WTC11 (cell line): Measurements from ENCODE around the gene GDPD2.

Experiments used
- CTCF ChIP-seq: fragments of 200-600 bp; IDR thresholded peaks from 2 replicates; pipeline ENCODE4 v1.8.0; 2022; ENCODE audit warnings: antibody characterized with exemption
- NR3C1 ChIP-seq: sonication (generic); formaldehyde crosslinking; conservative IDR thresholded peaks from 2 replicates; pipeline ENCODE4 v1.8.1; 2023; ENCODE audit warnings: low read depth, mild to moderate bottlenecking, missing genetic modification reagents
- STAT6 ChIP-seq: sonication (generic); formaldehyde crosslinking; conservative IDR thresholded peaks from 2 replicates; pipeline ENCODE4 v1.8.1; 2023; ENCODE audit warnings: mild to moderate bottlenecking, low read depth, missing genetic modification reagents, moderate library complexity

DNA sequence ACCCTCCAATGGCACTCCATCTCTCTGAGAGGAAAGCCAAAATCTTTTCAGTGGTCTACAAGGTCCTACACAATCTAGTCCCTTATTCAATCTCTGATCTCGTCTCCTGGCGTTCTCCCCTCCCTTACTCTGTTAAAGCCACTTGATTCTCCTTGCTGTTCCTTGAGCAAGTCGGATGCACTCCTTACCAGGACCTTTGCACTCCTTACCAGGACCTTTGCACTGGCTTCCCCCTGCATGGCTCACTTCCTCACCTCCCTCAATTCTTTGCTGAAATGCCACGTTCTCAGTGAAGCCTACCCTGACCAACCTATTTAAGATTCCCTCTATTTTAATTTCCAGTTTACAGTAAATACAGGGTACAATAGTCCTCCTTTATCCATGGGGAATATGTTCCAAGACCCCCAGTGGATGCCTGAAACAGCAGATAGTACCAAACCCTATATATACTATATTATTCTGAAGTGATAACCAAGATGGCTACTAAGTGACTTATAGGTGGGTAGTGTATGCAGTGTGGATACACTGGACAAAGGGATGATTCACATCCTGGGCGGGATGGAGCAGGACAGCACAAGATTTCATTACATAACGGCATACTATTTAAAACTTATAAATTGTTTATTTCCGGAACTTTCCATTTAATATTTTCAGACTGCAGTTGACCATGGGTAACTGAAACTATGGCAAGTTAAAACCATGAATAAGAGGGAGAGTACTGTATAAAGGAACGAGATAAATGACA is 15.0 kb downstream of the GDPD2 start:
- TF ChIP-seq NR3C1 = no peak
- TF ChIP-seq STAT6 (CRISPR knock-in tag) = no peak
- TF ChIP-seq CTCF = no peak
